HepG2 (cell line): ENCODE data around the gene HPS6. TPM values are rescaled to one million over a fixed set of nuclear protein-coding genes. Genes with fewer than 3 reads are reported as not detected.

Source experiments
- BHLHE40 ChIP-seq: IDR thresholded peaks from 2 replicates; pipeline ENCODE4 v1.6.1; 2011; ENCODE audit warnings: low read length, improper control_type of control experiment
- ETV5 ChIP-seq: IDR thresholded peaks from 2 replicates; pipeline ENCODE4 v1.6.1; 2018; ENCODE audit warnings: missing biosample characterization, missing genetic modification reagents, inconsistent platforms, borderline replicate concordance
- GATAD2A ChIP-seq: IDR thresholded peaks from 2 replicates; pipeline ENCODE4 v1.6.1; 2016
- HES4 ChIP-seq: sonication (generic); formaldehyde crosslinking; IDR thresholded peaks from 2 replicates; pipeline ENCODE4 v1.9.0; 2021; ENCODE audit warnings: mild to moderate bottlenecking, missing genetic modification reagents, borderline replicate concordance
- HNRNPL ChIP-seq: fragments of 200-400 bp; formaldehyde crosslinking; IDR thresholded peaks from 2 replicates; pipeline ENCODE4 v1.6.1; 2017; ENCODE audit warnings: mild to moderate bottlenecking, low read depth, low read length
- HOXA9 ChIP-seq: sonication (generic); formaldehyde crosslinking; IDR thresholded peaks from 2 replicates; pipeline ENCODE4 v1.8.1; 2022; ENCODE audit warnings: missing genetic modification reagents, mild to moderate bottlenecking, moderate library complexity, borderline replicate concordance
- PHF8 ChIP-seq: sonication (generic); formaldehyde crosslinking; IDR thresholded peaks from 2 replicates; pipeline ENCODE4 v1.5.0; 2020; ENCODE audit warnings: missing genetic modification reagents
- RAD21 ChIP-seq: fragments of 450-650 bp; formaldehyde crosslinking; IDR thresholded peaks from 2 replicates; pipeline ENCODE4 v1.5.0; 2020; ENCODE audit warnings: mild to moderate bottlenecking
- ZBTB7A ChIP-seq: sonication (generic); formaldehyde crosslinking; IDR thresholded peaks from 2 replicates; pipeline ENCODE4 v1.8.0; 2022; ENCODE audit warnings: mild to moderate bottlenecking, missing genetic modification reagents
- ZBTB7B ChIP-seq: sonication (generic); formaldehyde crosslinking; IDR thresholded peaks from 2 replicates; pipeline ENCODE4 v1.4.0; 2020; ENCODE audit warnings: missing genetic modification reagents
- ZMYM3 ChIP-seq: sonication (generic); formaldehyde crosslinking; IDR thresholded peaks from 2 replicates; pipeline ENCODE4 v1.5.1; 2020; ENCODE audit warnings: mild to moderate bottlenecking, missing genetic modification reagents
- ZNF335 ChIP-seq: sonication (generic); formaldehyde crosslinking; IDR thresholded peaks from 2 replicates; pipeline ENCODE4 v1.4.0; 2020; ENCODE audit warnings: missing genetic modification reagents
- ZNF432 ChIP-seq: sonication (generic); formaldehyde crosslinking; IDR thresholded peaks from 2 replicates; pipeline ENCODE4 v1.5.0; 2020; ENCODE audit warnings: missing genetic modification reagents, mild to moderate bottlenecking, borderline replicate concordance
- ZNF552 ChIP-seq: sonication (generic); formaldehyde crosslinking; IDR thresholded peaks from 2 replicates; pipeline ENCODE4 v1.9.0; 2022; ENCODE audit warnings: missing genetic modification reagents, mild to moderate bottlenecking, borderline replicate concordance
- ZNF766 ChIP-seq: sonication (generic); formaldehyde crosslinking; IDR thresholded peaks from 2 replicates; pipeline ENCODE4 v1.5.0; 2020; ENCODE audit warnings: missing genetic modification reagents, borderline replicate concordance
- ZNF878 ChIP-seq: sonication (generic); formaldehyde crosslinking; IDR thresholded peaks from 2 replicates; pipeline ENCODE4 v1.8.1; 2023; ENCODE audit warnings: mild to moderate bottlenecking, missing genetic modification reagents, moderate library complexity
- ZSCAN9 ChIP-seq: IDR thresholded peaks from 2 replicates; pipeline ENCODE4 v1.6.1; 2016; ENCODE audit warnings: borderline replicate concordance
- polyA plus RNA-seq, 8 experiments: library from polyadenylated mRNA; depleted of rRNA in 3 of 8; stranded (reverse) in 7 of 8; unstranded in 1 of 8; fragments of >200 nt; fragmentation: Illumina TruSeq in 4 of 8; extraction: Trizol in 4 of 8; gene quantifications; 2 replicates each; pipeline versions ENCODE4 v1.2.1 to v1.2.3, GENCODE V29; 2011 to 2016; ENCODE audit warnings: low read depth in 4 of 8, missing spikeins in 1 of 8, mixed read lengths in 1 of 8; ENCODE audit not compliant: insufficient read depth in 1 of 8
- total RNA-seq, 5 experiments: library from RNA; depleted of rRNA; stranded (reverse); fragments of >200 nt; fragmentation: Illumina TruSeq; extraction: Trizol; gene quantifications; 2 replicates each; pipeline ENCODE4 v1.2.3, GENCODE V29; 2016; ENCODE audit warnings: low read depth in 1 of 5
- TF ChIP-seq, protein P1 (sequence below): sonication (generic); formaldehyde crosslinking; IDR thresholded peaks from 2 replicates; pipeline ENCODE4 v1.8.0; 2022; ENCODE audit warnings: missing genetic modification reagents, mild to moderate bottlenecking, moderate library complexity, borderline replicate concordance
- TF ChIP-seq, protein P2 (sequence below): sonication (generic); formaldehyde crosslinking; IDR thresholded peaks from 2 replicates; pipeline ENCODE4 v1.5.1; 2020; ENCODE audit warnings: mild to moderate bottlenecking, missing genetic modification reagents
- TF ChIP-seq, protein P3 (sequence below): sonication (generic); formaldehyde crosslinking; IDR thresholded peaks from 2 replicates; pipeline ENCODE4 v1.4.0; 2020; ENCODE audit warnings: mild to moderate bottlenecking, low read depth, missing genetic modification reagents
- TF ChIP-seq, protein P4 (sequence below): sonication (generic); formaldehyde crosslinking; IDR thresholded peaks from 2 replicates; pipeline ENCODE4 v1.8.1; 2023; ENCODE audit warnings: missing genetic modification reagents, mild to moderate bottlenecking, borderline replicate concordance
- TF ChIP-seq, protein P5 (sequence below): sonication (generic); formaldehyde crosslinking; IDR thresholded peaks from 2 replicates; pipeline ENCODE4 v1.8.0; 2022; ENCODE audit warnings: missing genetic modification reagents, low read depth, mild to moderate bottlenecking, borderline replicate concordance

The HPS6 gene
- total and polyA plus RNA-seq, 2 of the 13 experiments (the other 11 are each of a cell fraction or from before 2014, with no cell fraction given) = 2.9 to 14.9 TPM

DNA sequence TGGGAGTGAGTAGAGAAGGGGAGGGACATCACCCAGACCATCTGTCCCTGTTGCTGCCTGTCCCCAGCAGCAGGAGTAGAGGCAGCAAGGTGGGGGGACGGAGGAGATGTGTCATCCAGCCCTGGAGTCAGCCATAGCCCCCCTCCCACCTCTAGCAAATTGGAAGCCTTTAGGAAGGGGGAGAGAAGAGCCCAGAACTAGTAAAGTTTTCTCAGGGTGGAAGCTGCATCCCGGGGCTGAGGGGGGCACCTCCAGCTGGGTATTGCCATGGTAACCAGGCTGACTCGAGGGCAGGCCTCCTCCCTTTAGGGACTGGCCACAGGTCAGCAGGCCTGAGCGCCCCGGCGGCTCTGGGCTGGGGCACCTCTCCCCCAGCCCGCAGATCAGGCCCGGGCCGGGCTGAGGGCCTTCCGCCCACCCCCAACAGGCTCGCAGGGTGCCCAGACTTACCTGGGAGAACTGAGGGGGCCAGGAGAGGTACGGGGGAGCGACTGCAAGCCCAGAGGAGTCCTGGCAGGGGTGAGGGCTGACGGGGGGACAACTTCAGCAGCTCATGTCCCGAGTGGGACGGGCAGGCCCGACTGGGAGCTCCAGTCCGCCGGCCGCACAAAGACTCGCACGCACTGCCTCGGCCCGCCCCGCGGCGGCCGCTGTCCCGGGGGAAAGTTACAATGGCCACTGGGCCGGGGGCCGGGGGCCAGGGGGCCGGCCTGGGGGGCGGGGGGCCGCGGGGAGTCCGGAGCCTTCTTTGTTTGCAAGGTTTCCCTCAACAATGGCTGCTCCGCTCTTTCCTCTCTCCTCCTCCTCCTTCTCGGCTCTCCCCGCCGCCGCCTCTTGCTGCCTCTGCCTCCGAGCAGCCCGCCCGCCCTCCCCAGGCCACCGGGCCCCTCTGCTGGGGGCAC, 49.1 kb downstream of the HPS6 start (continued):
- no peak for TF ChIP-seq HOXA9
- TF ChIP-seq ZNF878 = no peak
- no peak for TF ChIP-seq BHLHE40
- no peak for TF ChIP-seq HES4 (CRISPR knock-in tag)
- no peak for TF ChIP-seq GATAD2A (CRISPR knock-in tag)
- TF ChIP-seq HNRNPL = no peak
- TF ChIP-seq ZBTB7A (CRISPR knock-in tag) = no peak
- TF ChIP-seq ZMYM3 (CRISPR knock-in tag) = no peak
- no peak for TF ChIP-seq ZNF552
- TF ChIP-seq, protein P1, sequence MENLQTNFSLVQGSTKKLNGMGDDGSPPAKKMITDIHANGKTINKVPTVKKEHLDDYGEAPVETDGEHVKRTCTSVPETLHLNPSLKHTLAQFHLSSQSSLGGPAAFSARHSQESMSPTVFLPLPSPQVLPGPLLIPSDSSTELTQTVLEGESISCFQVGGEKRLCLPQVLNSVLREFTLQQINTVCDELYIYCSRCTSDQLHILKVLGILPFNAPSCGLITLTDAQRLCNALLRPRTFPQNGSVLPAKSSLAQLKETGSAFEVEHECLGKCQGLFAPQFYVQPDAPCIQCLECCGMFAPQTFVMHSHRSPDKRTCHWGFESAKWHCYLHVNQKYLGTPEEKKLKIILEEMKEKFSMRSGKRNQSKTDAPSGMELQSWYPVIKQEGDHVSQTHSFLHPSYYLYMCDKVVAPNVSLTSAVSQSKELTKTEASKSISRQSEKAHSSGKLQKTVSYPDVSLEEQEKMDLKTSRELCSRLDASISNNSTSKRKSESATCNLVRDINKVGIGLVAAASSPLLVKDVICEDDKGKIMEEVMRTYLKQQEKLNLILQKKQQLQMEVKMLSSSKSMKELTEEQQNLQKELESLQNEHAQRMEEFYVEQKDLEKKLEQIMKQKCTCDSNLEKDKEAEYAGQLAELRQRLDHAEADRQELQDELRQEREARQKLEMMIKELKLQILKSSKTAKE (CRISPR knock-in tag) = no peak
- TF ChIP-seq, protein P2, sequence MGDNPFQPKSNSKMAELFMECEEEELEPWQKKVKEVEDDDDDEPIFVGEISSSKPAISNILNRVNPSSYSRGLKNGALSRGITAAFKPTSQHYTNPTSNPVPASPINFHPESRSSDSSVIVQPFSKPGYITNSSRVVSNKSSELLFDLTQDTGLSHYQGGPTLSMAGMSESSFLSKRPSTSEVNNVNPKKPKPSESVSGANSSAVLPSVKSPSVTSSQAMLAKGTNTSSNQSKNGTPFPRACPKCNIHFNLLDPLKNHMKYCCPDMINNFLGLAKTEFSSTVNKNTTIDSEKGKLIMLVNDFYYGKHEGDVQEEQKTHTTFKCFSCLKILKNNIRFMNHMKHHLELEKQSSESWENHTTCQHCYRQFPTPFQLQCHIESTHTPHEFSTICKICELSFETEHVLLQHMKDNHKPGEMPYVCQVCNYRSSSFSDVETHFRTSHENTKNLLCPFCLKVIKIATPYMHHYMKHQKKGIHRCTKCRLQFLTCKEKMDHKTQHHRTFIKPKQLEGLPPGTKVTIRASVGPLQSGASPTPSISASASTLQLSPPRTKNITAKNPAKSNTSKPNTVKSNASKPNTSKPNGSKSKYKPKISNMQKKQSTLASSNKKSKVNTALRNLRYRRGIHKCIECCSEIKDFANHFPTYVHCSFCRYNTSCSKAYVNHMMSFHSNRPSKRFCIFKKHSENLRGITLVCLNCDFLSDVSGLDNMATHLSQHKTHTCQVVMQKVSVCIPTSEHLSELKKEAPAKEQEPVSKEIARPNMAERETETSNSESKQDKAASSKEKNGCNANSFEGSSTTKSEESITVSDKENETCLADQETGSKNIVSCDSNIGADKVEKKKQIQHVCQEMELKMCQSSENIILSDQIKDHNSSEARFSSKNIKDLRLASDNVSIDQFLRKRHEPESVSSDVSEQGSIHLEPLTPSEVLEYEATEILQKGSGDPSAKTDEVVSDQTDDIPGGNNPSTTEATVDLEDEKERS (CRISPR knock-in tag) = no peak
- TF ChIP-seq ZNF432 (CRISPR knock-in tag) = no peak
- TF ChIP-seq RAD21 = no peak
- TF ChIP-seq, protein P3, sequence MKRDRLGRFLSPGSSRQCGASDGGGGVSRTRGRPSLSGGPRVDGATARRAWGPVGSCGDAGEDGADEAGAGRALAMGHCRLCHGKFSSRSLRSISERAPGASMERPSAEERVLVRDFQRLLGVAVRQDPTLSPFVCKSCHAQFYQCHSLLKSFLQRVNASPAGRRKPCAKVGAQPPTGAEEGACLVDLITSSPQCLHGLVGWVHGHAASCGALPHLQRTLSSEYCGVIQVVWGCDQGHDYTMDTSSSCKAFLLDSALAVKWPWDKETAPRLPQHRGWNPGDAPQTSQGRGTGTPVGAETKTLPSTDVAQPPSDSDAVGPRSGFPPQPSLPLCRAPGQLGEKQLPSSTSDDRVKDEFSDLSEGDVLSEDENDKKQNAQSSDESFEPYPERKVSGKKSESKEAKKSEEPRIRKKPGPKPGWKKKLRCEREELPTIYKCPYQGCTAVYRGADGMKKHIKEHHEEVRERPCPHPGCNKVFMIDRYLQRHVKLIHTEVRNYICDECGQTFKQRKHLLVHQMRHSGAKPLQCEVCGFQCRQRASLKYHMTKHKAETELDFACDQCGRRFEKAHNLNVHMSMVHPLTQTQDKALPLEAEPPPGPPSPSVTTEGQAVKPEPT (CRISPR knock-in tag) = no peak
- no peak for TF ChIP-seq ZSCAN9 (CRISPR knock-in tag)
- no peak for TF ChIP-seq ZBTB7B
- no peak for TF ChIP-seq ZNF766 (CRISPR knock-in tag)
- TF ChIP-seq, protein P4, sequence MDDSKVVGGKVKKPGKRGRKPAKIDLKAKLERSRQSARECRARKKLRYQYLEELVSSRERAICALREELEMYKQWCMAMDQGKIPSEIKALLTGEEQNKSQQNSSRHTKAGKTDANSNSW (CRISPR knock-in tag) = no peak
- peak; percentile 53 for TF ChIP-seq PHF8 (CRISPR knock-in tag)
- no peak for TF ChIP-seq ZNF335
- TF ChIP-seq, protein P5, sequence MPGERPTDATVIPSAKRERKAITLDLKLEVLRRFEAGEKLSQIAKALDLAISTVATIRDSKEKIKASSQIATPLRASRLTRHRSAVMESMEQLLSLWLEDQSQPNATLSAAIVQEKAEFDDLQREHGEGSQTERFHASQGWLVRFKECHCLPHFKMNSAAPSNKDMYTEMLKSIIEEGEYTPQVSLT (CRISPR knock-in tag) = no peak
- no peak for TF ChIP-seq ETV5 (CRISPR knock-in tag)
